K562 (cell line): ENCODE results near the gene GMPR. TPM values are rescaled to one million over a fixed set of nuclear protein-coding genes. Genes with fewer than 3 reads are reported as not detected.

Experiments used
- ATAC-seq: fragments of 200-7000 bp; cut with Tn5 transposase; 3 replicates; pipeline ENCODE4 v1.9.1; 2020; ENCODE audit warnings: moderate library complexity
- Bru-seq: library from RNA; stranded (reverse); fragments of 400-500 nt; gene quantifications from one replicate; lab custom pipeline; 2021; lab: Mats Ljungman, UMichigan
- BruChase-seq, 2 experiments: library from RNA; stranded (reverse); fragments of 400-500 nt; gene quantifications; one replicate each; lab custom pipeline; 2021; lab: Mats Ljungman, UMichigan
- BruUV-seq: library from RNA; stranded (reverse); fragments of 400-500 nt; replicated peaks from 2 replicates; lab custom pipeline; 2021; lab: Mats Ljungman, UMichigan
- CTCF ChIA-PET: fragments of 300-600 bp; formaldehyde crosslinking; extraction: SDS; loops from one replicate; lab custom pipeline; 2021; ENCODE audit warnings: low intra/inter-chr PET ratio; lab: Yijun Ruan, JAX
- POLR2A ChIA-PET: fragments of 300-600, 350-650 bp; sonication (Branson Sonifier 250); formaldehyde crosslinking; extraction: SDS; loops from one replicate; lab custom pipeline; 2021; ENCODE audit warnings: antibody characterized with exemption, inconsistent platforms; lab: Yijun Ruan, JAX
- DNase-seq, 4 experiments: peaks; one replicate each; pipeline versions ENCODE4 v3.0.0 to v3.0.0-alpha.2; 2011 to 2018; ENCODE audit warnings: low spot score in 3 of 4, mixed read lengths in 3 of 4; ENCODE audit errors: extremely low read depth in 1 of 4
- FAIRE-seq: peaks from 2 replicates; lab custom pipeline; 2011; peaks lifted over from hg19 to GRCh38; lab: Jason Lieb, UNC
- H2AFZ ChIP-seq: 2 replicates; pipeline ENCODE4 v1.6.0; 2011; ENCODE audit warnings: low read depth, low read length, control low read depth, inconsistent platforms
- H3K27ac ChIP-seq: fragments of 200-600 bp; 3 replicates; pipeline ENCODE4 v1.8.0; 2011; ENCODE audit warnings: low read depth, mild to moderate bottlenecking, control low read depth, inconsistent platforms, low read length, moderate library complexity, mixed read lengths; ENCODE audit errors: extremely low read depth
- H3K27me3 ChIP-seq, 2 experiments: fragments of 300-600 bp in 1 of 2; 2 replicates in 1 of 2; 3 replicates in 1 of 2; pipeline versions ENCODE4 v1.6.0 to v1.8.0; 2011; ENCODE audit warnings: inconsistent platforms in 2 of 2, low read length in 2 of 2, mild to moderate bottlenecking in 1 of 2, mixed read lengths in 1 of 2, moderate library complexity in 1 of 2; ENCODE audit not compliant: control insufficient read depth in 2 of 2, insufficient read depth in 2 of 2
- H3K36me3 ChIP-seq: fragments of 300-600 bp; 3 replicates; pipeline ENCODE4 v1.8.0; 2011; ENCODE audit warnings: mild to moderate bottlenecking, low read length, inconsistent platforms; ENCODE audit not compliant: control insufficient read depth, insufficient read depth
- H3K4me1 ChIP-seq, 2 experiments: fragments of 200-600 bp in 1 of 2; replicated peaks in 1 of 2; 2 replicates in 1 of 2; 3 replicates in 1 of 2; pipeline versions ENCODE4 v1.5.1 to v1.8.0; 2011; ENCODE audit warnings: inconsistent platforms in 2 of 2, low read length in 2 of 2, mild to moderate bottlenecking in 1 of 2, mixed read lengths in 1 of 2, moderate library complexity in 1 of 2; ENCODE audit not compliant: control insufficient read depth in 2 of 2, insufficient read depth in 2 of 2
- H3K4me2 ChIP-seq: 2 replicates; pipeline ENCODE4 v1.6.1; 2011; ENCODE audit warnings: low read length, control low read depth, inconsistent platforms, mixed read lengths; ENCODE audit not compliant: insufficient read depth
- H3K4me3 ChIP-seq: fragments of 200-600 bp; sonication (generic), shearing (Covaris generic); 2 replicates; pipeline ENCODE4 v1.5.1; 2016; ENCODE audit warnings: control low read depth, inconsistent platforms
- H3K79me2 ChIP-seq: fragments of 200-600 bp; 3 replicates; pipeline ENCODE4 v1.8.0; 2011; ENCODE audit warnings: low read length, inconsistent platforms; ENCODE audit not compliant: control insufficient read depth, insufficient read depth
- H3K9ac ChIP-seq, 2 experiments: 2 replicates each; pipeline versions ENCODE4 v1.6.0 to v1.6.1; 2011; ENCODE audit warnings: low read depth in 2 of 2, low read length in 2 of 2, control low read depth in 1 of 2, inconsistent platforms in 1 of 2, mild to moderate bottlenecking in 1 of 2, mixed read lengths in 1 of 2; ENCODE audit not compliant: insufficient read depth in 1 of 2
- H3K9me1 ChIP-seq: one replicate; pipeline ENCODE4 v1.6.0; 2011; ENCODE audit warnings: inconsistent platforms, mild to moderate bottlenecking, low read length, moderate library complexity; ENCODE audit not compliant: control insufficient read depth, insufficient read depth
- H3K9me3 ChIP-seq: replicated peaks from 2 replicates; pipeline ENCODE4 v1.5.1; 2011; ENCODE audit warnings: low read depth, low read length, inconsistent platforms; ENCODE audit not compliant: control insufficient read depth, insufficient read depth
- H4K20me1 ChIP-seq: replicated peaks from 2 replicates; pipeline ENCODE4 v1.6.1; 2011; ENCODE audit warnings: low read length, inconsistent platforms, mixed read lengths; ENCODE audit not compliant: control insufficient read depth, insufficient read depth
- CBX3 ChIP-seq, 2 experiments: IDR thresholded peaks; 1 replicate in 1 of 2; 2 replicates in 1 of 2; pipeline ENCODE4 v1.6.1; 2012; ENCODE audit warnings: inconsistent platforms in 2 of 2, low read length in 2 of 2, borderline replicate concordance in 1 of 2, control low read depth in 1 of 2
- CEBPB ChIP-seq: fragments of 450-650 bp; IDR thresholded peaks from 2 replicates; pipeline ENCODE4 v1.6.1; 2016; ENCODE audit warnings: missing genetic modification characterization, missing compliant biosample characterization
- CHD1 ChIP-seq: fragments of 200-600 bp; sonication (generic); IDR thresholded peaks from one replicate; pipeline ENCODE4 v1.6.1; 2012; ENCODE audit warnings: mild to moderate bottlenecking, moderate library complexity, low read length, inconsistent platforms
- EP400 ChIP-seq: fragments of 450-650 bp; IDR thresholded peaks from 2 replicates; pipeline ENCODE4 v1.6.1; 2017; ENCODE audit warnings: antibody characterized with exemption, mild to moderate bottlenecking, moderate library complexity
- ETV1 ChIP-seq: fragments of 450-650 bp; conservative IDR thresholded peaks from 2 replicates; pipeline ENCODE4 v1.6.1; 2016; ENCODE audit warnings: missing genetic modification characterization, control low read depth, low read depth, missing compliant biosample characterization
- STAG1 ChIP-seq: sonication (generic); formaldehyde crosslinking; IDR thresholded peaks from 2 replicates; pipeline ENCODE4 v1.5.0; 2020; ENCODE audit warnings: missing genetic modification reagents, borderline replicate concordance
- TCF7L2 ChIP-seq: fragments of 150-350 bp; IDR thresholded peaks from 2 replicates; pipeline ENCODE4 v1.6.1; 2016; ENCODE audit warnings: low read depth, mild to moderate bottlenecking, low read length, moderate library complexity
- TRIM24 ChIP-seq, 2 experiments: fragments of 450-650 bp; IDR thresholded peaks; 2 replicates each; pipeline ENCODE4 v1.6.1; 2016
- ZKSCAN8 ChIP-seq: fragments of 200-800 bp; sonication (Bioruptor generic); IDR thresholded peaks from 2 replicates; pipeline ENCODE4 v1.6.1; 2016; ENCODE audit warnings: missing genetic modification characterization, missing compliant biosample characterization
- ZNF253 ChIP-seq: fragments of 250-450 bp; sonication (Bioruptor Pico); conservative IDR thresholded peaks from 2 replicates; pipeline ENCODE4 v1.6.1; 2021; ENCODE audit warnings: mild to moderate bottlenecking
- WGBS: fragments of 100-300 bp; shearing (Covaris generic); methylation state at CpG from one replicate; pipeline ENCODE4 v1.1.6; 2016; ENCODE audit warnings: low coverage, mixed read lengths; ENCODE audit not compliant: insufficient coverage; ENCODE audit errors: missing lambda C conversion rate; 5-methylcytosine and 5-hydroxymethylcytosine counted together
- in situ Hi-C: fragments of 300-500 bp; cut with MboI; formaldehyde crosslinking; loops from 4 replicates; pipeline ENCODE4 v1.15.0; 2018; ENCODE audit warnings: inconsistent platforms, mixed read lengths
- intact Hi-C: fragments of 100-400 bp; cut with micrococcal nuclease; formaldehyde crosslinking; loops from 2 replicates; pipeline ENCODE4 v1.14.2; 2022
- long read RNA-seq, 3 experiments: library from polyadenylated mRNA in 2 of 3; library from RNA in 1 of 3; unstranded in 2 of 3; stranded (forward) in 1 of 3; transcript quantifications; one replicate each; pipeline ENCODE4 v2.0.0, GENCODE V29; 2019 to 2022
- polyA minus RNA-seq, 3 experiments: library from RNA; depleted of rRNA, polyadenylated mRNA; stranded (reverse); fragments of >200 nt; gene quantifications; 2 replicates each; pipeline ENCODE4 v1.2.3, GENCODE V29; 2011
- polyA plus RNA-seq, 8 experiments: library from polyadenylated mRNA; depleted of rRNA in 4 of 8; stranded (reverse) in 5 of 8; unstranded in 3 of 8; fragments of >200 nt; fragmentation: Nextera tagmentation in 2 of 8; fragmentation: Illumina TruSeq in 1 of 8; extraction: Ambion mirVana in 2 of 8; extraction: Trizol in 1 of 8; gene quantifications; 2 replicates each; pipeline versions ENCODE4 v1.2.1 to v1.2.3, GENCODE V29; 2011 to 2014; ENCODE audit warnings: inconsistent platforms in 1 of 8, missing spikeins in 1 of 8
- total RNA-seq, 7 experiments: library from RNA; depleted of rRNA in 6 of 7; stranded (reverse); fragments of >200 nt in 6 of 7; fragmentation: Illumina TruSeq in 2 of 7; extraction: Trizol in 2 of 7; gene quantifications; 2 replicates each; pipeline versions ENCODE4 v1.2.1 to v1.2.3, GENCODE V29; 2011 to 2021; ENCODE audit warnings: low replicate concordance in 1 of 7
- TF ChIP-seq, protein P1 (sequence below): sonication (generic); formaldehyde crosslinking; IDR thresholded peaks from 2 replicates; pipeline ENCODE4 v1.8.0; 2022; ENCODE audit warnings: missing genetic modification reagents, mild to moderate bottlenecking, borderline replicate concordance
- TF ChIP-seq, protein P2 (sequence below): sonication (generic); formaldehyde crosslinking; IDR thresholded peaks from 2 replicates; pipeline ENCODE4 v1.8.0; 2022; ENCODE audit warnings: mild to moderate bottlenecking, missing genetic modification reagents

Gene GMPR
- total RNA-seq (2011; cell fraction: chromatin; rRNA removed; ENCODE audit: low replicate concordance), result 58.9 and 89.1 TPM in 2 replicates
- total RNA-seq (2011; cell fraction: nucleolus; rRNA removed), result 52.6 and 53.0 TPM in 2 replicates
- 58.1 and 58.7 TPM in 2 replicates for total RNA-seq (2011; cell fraction: nucleoplasm; rRNA removed)
- total RNA-seq (2014; rRNA removed), result 42.5 and 46.2 TPM in 2 replicates
- total RNA-seq (2014; rRNA removed; fragmentation: Illumina TruSeq; extraction: Trizol), result 34.1 and 34.6 TPM in 2 replicates
- 52.9 and 53.5 TPM in 2 replicates for total RNA-seq (2015; rRNA removed; fragmentation: Illumina TruSeq; extraction: Trizol)
- 64.1 and 73.7 TPM in 2 replicates for total RNA-seq (2021)
- polyA plus RNA-seq (2011; rRNA removed), result 66.7 and 72.1 TPM in 2 replicates
- 97.7 and 111 TPM in 2 replicates for polyA plus RNA-seq (2011; cell fraction: cytosol; rRNA removed)
- 50.2 and 57.5 TPM in 2 replicates for polyA plus RNA-seq (2011; cell fraction: nucleus; rRNA removed)
- 80.2 and 117 TPM in 2 replicates for polyA plus RNA-seq (2012)
- polyA plus RNA-seq (2014; fragmentation: Illumina TruSeq; extraction: Trizol), result 83.7 and 85.6 TPM in 2 replicates
- 10 to 100 TPM; 42.0 to 47.8 TPM for polyA plus RNA-seq (2014; fragmentation: Nextera tagmentation; extraction: Ambion mirVana)
- polyA plus RNA-seq (2014; rRNA removed), result 45.6 and 49.8 TPM in 2 replicates
- 82.0 and 85.1 TPM in 2 replicates for polyA minus RNA-seq (2011; rRNA and poly(A)+ RNA removed)
- 38.0 and 45.0 TPM in 2 replicates for polyA minus RNA-seq (2011; cell fraction: cytosol; rRNA and poly(A)+ RNA removed)
- 26.5 and 45.9 TPM in 2 replicates for polyA minus RNA-seq (2011; cell fraction: nucleus; rRNA and poly(A)+ RNA removed)
- Bru-seq, nascent RNA, result percentile 94 among the genes with signal in this experiment
- BruChase-seq, experiment 1, labeled RNA remaining after a 2-hour chase, result percentile 88 among the genes with signal in this experiment
- BruChase-seq, experiment 2, labeled RNA remaining after a 6-hour chase, result percentile 90 among the genes with signal in this experiment
- long read RNA-seq, experiment 1, transcript GMPR-201 (9 exons, 1,515 nt), result major isoform, 129 of 182 reads
- long read RNA-seq, experiment 1, partial matches to known transcripts, result 7 of 182 reads
- long read RNA-seq, experiment 1, other reads (novel, unspliced or antisense), result 45 of 182 reads
- long read RNA-seq, experiment 2, transcript GMPR-201 (9 exons, 1,515 nt), result major isoform, 40 of 79 reads
- long read RNA-seq, experiment 2, partial matches to known transcripts, result 26 of 79 reads
- long read RNA-seq, experiment 2, other reads (novel, unspliced or antisense), result 12 of 79 reads
- long read RNA-seq, experiment 3, transcript GMPR-201 (9 exons, 1,515 nt), result major isoform, 61 of 71 reads
- long read RNA-seq, experiment 3, partial matches to known transcripts, result 1 of 71 reads
- long read RNA-seq, experiment 3, other reads (novel, unspliced or antisense), result 9 of 71 reads

DNA sequence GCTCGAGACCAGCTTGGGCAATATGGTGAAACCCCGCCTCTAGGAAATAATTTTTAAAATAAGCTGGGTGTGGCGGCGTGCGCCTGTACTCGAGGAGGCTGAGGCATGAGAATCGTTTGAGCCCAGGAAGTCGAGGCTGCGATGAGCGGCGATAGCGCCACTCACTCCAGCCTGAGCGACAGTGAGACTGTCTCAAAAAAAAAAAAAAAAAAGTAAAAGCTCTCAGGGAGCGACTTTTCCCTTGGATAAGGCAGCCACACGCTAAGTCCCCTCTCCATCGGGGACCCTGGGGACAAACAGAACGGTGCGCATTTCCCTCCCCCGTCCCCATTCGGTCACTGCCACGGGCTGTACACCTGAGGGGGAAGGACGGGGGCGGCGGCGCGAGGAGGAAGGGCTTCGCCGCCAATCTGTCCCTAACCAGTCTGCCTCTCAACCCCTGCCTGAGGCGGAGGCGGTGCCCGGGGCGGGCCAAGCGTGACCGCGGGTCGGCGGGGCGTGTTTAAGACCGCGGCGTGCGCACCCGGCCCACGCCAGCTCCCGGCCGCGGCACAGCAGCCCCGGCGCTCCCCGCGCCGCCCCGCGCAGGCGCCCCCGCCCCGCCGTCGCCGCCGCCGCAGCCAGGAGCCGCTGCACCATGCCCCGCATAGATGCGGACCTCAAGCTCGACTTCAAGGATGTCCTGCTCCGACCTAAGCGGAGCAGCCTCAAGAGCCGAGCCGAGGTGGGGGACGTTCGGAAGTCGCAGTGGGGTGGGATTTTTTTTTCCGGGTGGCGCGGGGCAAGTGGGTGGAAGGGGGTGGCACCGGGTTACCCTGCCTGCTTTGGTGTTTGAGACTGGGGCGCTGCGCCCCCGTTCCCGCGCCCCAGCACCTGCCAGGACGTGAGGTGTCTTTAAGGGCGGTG is at the start of gene GMPR:
Gene GMPR (plus strand): TSS at position 531 of the 906 bp plus-strand sequence. CDS start 107 bp downstream, at position 638.
- Histone ChIP-seq H3K9ac (peak within 1 kb of the TSS; percentile 86 to 96), H3K9me3 (no peaks in the 10 kb centered on the region), H3K9me1 (no peaks in the 10 kb centered on the region), H2AFZ (peak within 1 kb of the TSS; percentile 96), H4K20me1 (0 out of 2 replicates have a peak, but pooled peaks cover 4% of the 10 kb centered on the region), H3K4me2 (peak within 1 kb of the TSS; percentile 91), H3K79me2 (peaks cover 54% of the 10 kb centered on the region), H3K27ac (peak within 1 kb of the TSS; percentile 72), H3K27me3 (no peaks in the 10 kb centered on the region), H3K4me1 (peaks cover 45 to 58% of the 10 kb centered on the region in 2 experiments), H3K4me3 (peak within 1 kb of the TSS; percentile 58), H3K36me3 (peaks cover 10% of the 10 kb centered on the region; the same call in 2 of the 3 replicates)
- CTCF ChIA-PET, result interaction anchor here (0.7 kb wide), 1 partner anchor 214 kb away, joined by 3 read pairs; no protein-coding TSS in a partner anchor
- intact Hi-C loops, result loop anchor here (2.0 kb wide), 1 partner anchor 24 kb away; no protein-coding TSS in a partner anchor
- ATAC-seq (peak; percentile 85), DNase-seq (peak; percentile 91 to 96 (median 94)), FAIRE-seq (no peak)
- in situ Hi-C loops, result no loop called here
- POLR2A ChIA-PET, result interaction anchor here (0.5 to 7.5 kb wide), 17 partner anchors 8 to 871 kb away, joined by 3 to 116 read pairs (median 4); no protein-coding TSS in a partner anchor
- BruUV-seq, result TSS peak; percentile 96
- WGBS, result under 1% methylated on average over 53 of the region's 84 CpGs
- TF ChIP-seq STAG1 (no peak), ETV1 (tag) (peak; percentile 63), ZKSCAN8 (no peak), TRIM24 (IDR thresholded peaks at IDR 0.05) (no peak), CBX3 (IDR thresholded peaks at IDR 0.05; ENCODE audit: borderline replicate concordance in 1 of 2, low read length in 2 of 2) (peak in 1 of 2 experiments; percentile 20; a peak in 1 of 3 replicates), CEBPB (tag) (no peak), ZNF253 (CRISPR knock-in tag) (no peak), EP400 (peak; percentile 38; the same call in 1 of the 2 replicates), TCF7L2 (no peak), CHD1 (peak; percentile 36)
- TF ChIP-seq, protein P1, sequence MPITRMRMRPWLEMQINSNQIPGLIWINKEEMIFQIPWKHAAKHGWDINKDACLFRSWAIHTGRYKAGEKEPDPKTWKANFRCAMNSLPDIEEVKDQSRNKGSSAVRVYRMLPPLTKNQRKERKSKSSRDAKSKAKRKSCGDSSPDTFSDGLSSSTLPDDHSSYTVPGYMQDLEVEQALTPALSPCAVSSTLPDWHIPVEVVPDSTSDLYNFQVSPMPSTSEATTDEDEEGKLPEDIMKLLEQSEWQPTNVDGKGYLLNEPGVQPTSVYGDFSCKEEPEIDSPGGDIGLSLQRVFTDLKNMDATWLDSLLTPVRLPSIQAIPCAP (CRISPR knock-in tag), result no peak
- TF ChIP-seq, protein P2, sequence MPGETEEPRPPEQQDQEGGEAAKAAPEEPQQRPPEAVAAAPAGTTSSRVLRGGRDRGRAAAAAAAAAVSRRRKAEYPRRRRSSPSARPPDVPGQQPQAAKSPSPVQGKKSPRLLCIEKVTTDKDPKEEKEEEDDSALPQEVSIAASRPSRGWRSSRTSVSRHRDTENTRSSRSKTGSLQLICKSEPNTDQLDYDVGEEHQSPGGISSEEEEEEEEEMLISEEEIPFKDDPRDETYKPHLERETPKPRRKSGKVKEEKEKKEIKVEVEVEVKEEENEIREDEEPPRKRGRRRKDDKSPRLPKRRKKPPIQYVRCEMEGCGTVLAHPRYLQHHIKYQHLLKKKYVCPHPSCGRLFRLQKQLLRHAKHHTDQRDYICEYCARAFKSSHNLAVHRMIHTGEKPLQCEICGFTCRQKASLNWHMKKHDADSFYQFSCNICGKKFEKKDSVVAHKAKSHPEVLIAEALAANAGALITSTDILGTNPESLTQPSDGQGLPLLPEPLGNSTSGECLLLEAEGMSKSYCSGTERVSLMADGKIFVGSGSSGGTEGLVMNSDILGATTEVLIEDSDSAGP (CRISPR knock-in tag), result no peak
